MM.1S (cell line): Measurements from ENCODE around the gene CCL2.

ENCODE experiments used
- CTCF ChIP-seq: fragments of 300-600 bp; sonication (generic); IDR thresholded peaks from 2 replicates; pipeline ENCODE4 v1.5.1; 2016; ENCODE audit warnings: antibody characterized with exemption, low read length, mixed read lengths
- EZH2 ChIP-seq: fragments of 300-600 bp; sonication (generic); optimal IDR thresholded peaks from 2 replicates; pipeline ENCODE3; 2017; ENCODE audit warnings: low read depth, mild to moderate bottlenecking, antibody characterized with exemption, low read length, mixed read lengths

- TF ChIP-seq EZH2 (no peak), CTCF (no peak)
Observed at GRCh38 chr17:34269969-34270368, 14.9 kb downstream of the CCL2 start, which contains the start of gene CCL7.
